GM12874 (cell line): ENCODE results near the gene DAPK2.

Source experiments
- TF ChIP-seq, protein P1 (sequence below): IDR thresholded peaks from 2 replicates; pipeline ENCODE4 v1.5.1; 2011; ENCODE audit warnings: low read depth, mild to moderate bottlenecking, control low read depth, low read length, moderate library complexity; ENCODE audit not compliant: insufficient read depth

Gene DAPK2

GRCh38 chr15:63987796-63988378 is 58.4 kb downstream of the DAPK2 start:
- TF ChIP-seq, protein P1, sequence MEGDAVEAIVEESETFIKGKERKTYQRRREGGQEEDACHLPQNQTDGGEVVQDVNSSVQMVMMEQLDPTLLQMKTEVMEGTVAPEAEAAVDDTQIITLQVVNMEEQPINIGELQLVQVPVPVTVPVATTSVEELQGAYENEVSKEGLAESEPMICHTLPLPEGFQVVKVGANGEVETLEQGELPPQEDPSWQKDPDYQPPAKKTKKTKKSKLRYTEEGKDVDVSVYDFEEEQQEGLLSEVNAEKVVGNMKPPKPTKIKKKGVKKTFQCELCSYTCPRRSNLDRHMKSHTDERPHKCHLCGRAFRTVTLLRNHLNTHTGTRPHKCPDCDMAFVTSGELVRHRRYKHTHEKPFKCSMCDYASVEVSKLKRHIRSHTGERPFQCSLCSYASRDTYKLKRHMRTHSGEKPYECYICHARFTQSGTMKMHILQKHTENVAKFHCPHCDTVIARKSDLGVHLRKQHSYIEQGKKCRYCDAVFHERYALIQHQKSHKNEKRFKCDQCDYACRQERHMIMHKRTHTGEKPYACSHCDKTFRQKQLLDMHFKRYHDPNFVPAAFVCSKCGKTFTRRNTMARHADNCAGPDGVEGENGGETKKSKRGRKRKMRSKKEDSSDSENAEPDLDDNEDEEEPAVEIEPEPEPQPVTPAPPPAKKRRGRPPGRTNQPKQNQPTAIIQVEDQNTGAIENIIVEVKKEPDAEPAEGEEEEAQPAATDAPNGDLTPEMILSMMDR, result no peak

- TF ChIP-seq, protein P1, result no peak
These were observed 59.4 kb downstream of the DAPK2 start for GRCh38 chr15:63986751-63987341.

GRCh38 chr15:63986185-63986680 is 60.1 kb downstream of the DAPK2 start:
- TF ChIP-seq, protein P1, result no peak

GRCh38 chr15:63985221-63986184 is 60.8 kb downstream of the DAPK2 start:
- TF ChIP-seq, protein P1, result no peak

GRCh38 chr15:63984331-63984730 is 62.0 kb downstream of the DAPK2 start:
- TF ChIP-seq, protein P1, result no peak

DNA sequence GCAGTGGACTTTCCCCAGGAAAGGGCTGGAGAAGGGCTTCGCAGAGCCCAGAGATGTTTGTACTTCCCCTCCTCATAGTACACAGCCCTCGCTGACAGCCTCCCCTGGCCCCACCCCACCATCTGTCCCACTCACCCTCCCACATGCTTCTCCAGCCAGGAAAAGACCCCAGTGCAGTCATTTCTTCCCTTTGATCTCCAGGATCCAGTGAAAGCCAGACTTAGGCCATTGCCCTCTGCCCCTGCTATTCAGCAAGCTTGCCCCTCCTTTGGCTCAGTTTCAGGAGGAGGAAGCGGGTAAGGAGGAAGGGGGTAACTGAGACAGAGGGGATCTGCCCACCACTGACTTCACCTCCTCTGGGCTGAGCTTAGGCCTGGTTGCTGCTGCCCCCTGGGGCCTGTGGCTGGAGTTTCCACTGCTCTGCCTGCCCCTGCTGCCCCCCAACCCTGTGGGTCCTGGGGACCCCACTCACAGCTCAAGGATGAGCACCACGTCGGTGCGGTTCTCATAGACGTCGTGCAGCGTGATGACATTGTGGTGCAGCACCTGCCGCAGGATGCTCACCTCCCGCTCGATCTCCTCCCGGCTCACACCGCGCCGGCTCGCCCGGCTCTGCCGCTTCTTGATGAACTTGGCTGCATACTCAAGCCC is 63.1 kb downstream of the DAPK2 start:
- TF ChIP-seq, protein P1, result no peak
